Tibial nerve (tissue), 3 donors: ENCODE measurements around the gene SRGAP3.

Experiments used
- POLR2A ChIP-seq, 2 donors: fragments of 450-650 bp; IDR thresholded peaks; one replicate each; pipeline ENCODE4 v1.6.1; 2017; ENCODE audit warnings: antibody characterized with exemption in 2 of 2, mild to moderate bottlenecking in 2 of 2, moderate library complexity in 2 of 2
- TF ChIP-seq, protein P1 (sequence below), 5 experiments: fragments of 200-600 bp in 3 of 5; fragments of 450-650 bp in 2 of 5; sonication (generic) in 3 of 5; IDR thresholded peaks; one replicate each; pipeline ENCODE4 v1.5.1; 2016 to 2019; ENCODE audit warnings: antibody characterized with exemption in 5 of 5, mild to moderate bottlenecking in 3 of 5, moderate library complexity in 2 of 5

DNA sequence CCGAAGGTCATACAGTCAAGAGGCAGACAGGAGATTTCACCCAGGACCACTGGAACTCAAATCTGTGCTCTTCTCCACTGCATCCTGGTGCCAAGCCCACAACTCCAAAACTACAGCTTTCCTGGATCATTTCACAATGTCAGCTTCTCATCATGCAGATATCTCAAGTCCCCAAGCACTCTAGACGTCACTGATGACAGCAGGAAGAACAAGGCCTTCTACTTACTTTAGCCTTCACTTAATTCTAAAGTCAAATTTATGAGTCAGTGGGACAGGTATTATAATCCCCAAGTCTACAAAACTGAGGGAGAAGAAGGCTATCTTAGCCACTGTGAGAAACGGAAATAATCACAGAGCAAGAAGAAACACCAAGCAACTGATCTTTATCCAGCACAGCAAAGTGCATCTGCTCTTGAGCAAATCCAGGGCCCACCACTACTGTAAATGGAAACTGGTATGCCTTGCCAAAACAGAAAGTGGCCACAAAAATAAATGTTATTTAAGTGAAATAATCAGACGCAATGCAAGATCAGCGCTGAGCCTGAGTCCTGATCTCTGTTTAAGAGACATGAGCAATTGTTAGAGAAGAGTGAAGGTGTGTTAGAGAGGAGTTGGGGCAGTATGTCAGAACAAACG is 287.1 kb downstream of the SRGAP3 start:
- no peak for TF ChIP-seq POLR2A (IDR thresholded peaks at IDR 0.05)
- TF ChIP-seq, protein P1, sequence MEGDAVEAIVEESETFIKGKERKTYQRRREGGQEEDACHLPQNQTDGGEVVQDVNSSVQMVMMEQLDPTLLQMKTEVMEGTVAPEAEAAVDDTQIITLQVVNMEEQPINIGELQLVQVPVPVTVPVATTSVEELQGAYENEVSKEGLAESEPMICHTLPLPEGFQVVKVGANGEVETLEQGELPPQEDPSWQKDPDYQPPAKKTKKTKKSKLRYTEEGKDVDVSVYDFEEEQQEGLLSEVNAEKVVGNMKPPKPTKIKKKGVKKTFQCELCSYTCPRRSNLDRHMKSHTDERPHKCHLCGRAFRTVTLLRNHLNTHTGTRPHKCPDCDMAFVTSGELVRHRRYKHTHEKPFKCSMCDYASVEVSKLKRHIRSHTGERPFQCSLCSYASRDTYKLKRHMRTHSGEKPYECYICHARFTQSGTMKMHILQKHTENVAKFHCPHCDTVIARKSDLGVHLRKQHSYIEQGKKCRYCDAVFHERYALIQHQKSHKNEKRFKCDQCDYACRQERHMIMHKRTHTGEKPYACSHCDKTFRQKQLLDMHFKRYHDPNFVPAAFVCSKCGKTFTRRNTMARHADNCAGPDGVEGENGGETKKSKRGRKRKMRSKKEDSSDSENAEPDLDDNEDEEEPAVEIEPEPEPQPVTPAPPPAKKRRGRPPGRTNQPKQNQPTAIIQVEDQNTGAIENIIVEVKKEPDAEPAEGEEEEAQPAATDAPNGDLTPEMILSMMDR (IDR thresholded peaks at IDR 0.05): no peak
